GM21723 (cell line): Measurements from ENCODE around the gene PHC2.

Experiments used
- ATAC-seq: cut with Tn5 transposase; IDR thresholded peaks from one replicate; pipeline ENCODE4 v1.9.1; 2021; ENCODE audit warnings: mild to moderate bottlenecking, moderate library complexity; ENCODE audit not compliant: unreplicated experiment

PHC2 gene

GRCh38 chr1:33353531-33353930, 77.4 kb downstream of the PHC2 start:
- ATAC-seq = no peak

- no peak for ATAC-seq
Measured at GRCh38 chr1:33351281-33351660, 79.6 kb downstream of the PHC2 start.

- no peak for ATAC-seq
Measured at GRCh38 chr1:33350611-33351280, 80.1 kb downstream of the PHC2 start.

GRCh38 chr1:33349778-33350610, 80.9 kb downstream of the PHC2 start:
- peak; percentile 78 for ATAC-seq

GRCh38 chr1:33349081-33349759, 81.7 kb downstream of the PHC2 start:
- peak; percentile 34 for ATAC-seq

GRCh38 chr1:33348676-33349080, 82.2 kb downstream of the PHC2 start:
- no peak for ATAC-seq

- no peak for ATAC-seq
Measured at GRCh38 chr1:33348194-33348593, 82.7 kb downstream of the PHC2 start.

- ATAC-seq = no peak
Measured at GRCh38 chr1:33347650-33347992, 83.3 kb downstream of the PHC2 start.

GRCh38 chr1:33346927-33347649, 83.8 kb downstream of the PHC2 start:
- ATAC-seq = no peak

GRCh38 chr1:33346533-33346926, 84.4 kb downstream of the PHC2 start:
- ATAC-seq = no peak

- ATAC-seq = no peak
Measured at GRCh38 chr1:33344896-33345560, 85.9 kb downstream of the PHC2 start.

- ATAC-seq = no peak
Measured at GRCh38 chr1:33343539-33343938, 87.4 kb downstream of the PHC2 start.

GRCh38 chr1:33342041-33342723, 88.7 kb downstream of the PHC2 start:
- ATAC-seq = no peak

- no peak for ATAC-seq
Measured at GRCh38 chr1:33341190-33341589, 89.7 kb downstream of the PHC2 start.

- ATAC-seq = no peak
Measured at GRCh38 chr1:33339413-33339812, 91.5 kb downstream of the PHC2 start.

- ATAC-seq = no peak
Measured at GRCh38 chr1:33338440-33339211, 92.3 kb downstream of the PHC2 start.

GRCh38 chr1:33338048-33338439, 92.9 kb downstream of the PHC2 start:
- no peak for ATAC-seq

- no peak for ATAC-seq
Measured at GRCh38 chr1:33337441-33337840, 93.5 kb downstream of the PHC2 start.

GRCh38 chr1:33336580-33336979, 94.3 kb downstream of the PHC2 start:
- no peak for ATAC-seq
